Panc1 (cell line): Measurements from ENCODE around the gene ABHD16B. TPM values are rescaled to one million over a fixed set of nuclear protein-coding genes. Genes with fewer than 3 reads are reported as not detected.
A peak's percentile ranks its signal among the peaks of the same experiment; 100 is the strongest.

Experiments used
- ATAC-seq: fragments of 200-7000 bp; cut with Tn5 transposase; 2 replicates; pipeline ENCODE4 v1.9.1; 2020; ENCODE audit warnings: mild to moderate bottlenecking, moderate library complexity
- BruUV-seq: library from RNA; stranded (reverse); fragments of 400-500 nt; replicated peaks from 2 replicates; lab custom pipeline; 2021; lab: Mats Ljungman, UMichigan
- CTCF ChIA-PET: fragments of 300-600 bp; sonication (Branson Sonifier 250); formaldehyde crosslinking; loops from one replicate; lab custom pipeline; 2022; ENCODE audit warnings: antibody characterized with exemption; lab: Charles Lee
- POLR2A ChIA-PET: fragments of 300-600 bp; sonication (Branson Sonifier 250); formaldehyde crosslinking; loops from one replicate; lab custom pipeline; 2022; ENCODE audit warnings: antibody characterized with exemption; lab: Charles Lee
- DNase-seq: peaks from one replicate; pipeline ENCODE4 v3.0.0-alpha.2; 2010; ENCODE audit warnings: low read depth, low spot score
- H3K27ac ChIP-seq: 2 replicates; pipeline ENCODE4 v1.5.1; 2011; ENCODE audit warnings: mild to moderate bottlenecking, low read length, inconsistent platforms
- H3K27me3 ChIP-seq: fragments of 200-500 bp; sonication (Bioruptor generic); 2 replicates; pipeline ENCODE4 v1.6.0; 2014; ENCODE audit warnings: low read length, inconsistent platforms; ENCODE audit not compliant: control insufficient read depth, insufficient read depth
- H3K36me3 ChIP-seq: fragments of 200-500 bp; sonication (Bioruptor generic); 2 replicates; pipeline ENCODE4 v1.5.1; 2014; ENCODE audit warnings: inconsistent platforms, mild to moderate bottlenecking, low read length, moderate library complexity; ENCODE audit not compliant: control insufficient read depth, insufficient read depth
- H3K4me1 ChIP-seq: 2 replicates; pipeline ENCODE4 v1.5.1; 2011; ENCODE audit warnings: inconsistent platforms, mild to moderate bottlenecking, low read length, moderate library complexity; ENCODE audit not compliant: control insufficient read depth, insufficient read depth
- H3K4me3 ChIP-seq, 2 experiments: 2 replicates each; pipeline ENCODE4 v1.5.1; 2011 to 2012; ENCODE audit warnings: low read depth in 2 of 2, low read length in 2 of 2, mild to moderate bottlenecking in 2 of 2, inconsistent platforms in 1 of 2, moderate library complexity in 1 of 2
- H3K9me3 ChIP-seq: fragments of 200-500 bp; sonication (Bioruptor generic); 2 replicates; pipeline ENCODE4 v1.5.1; 2014; ENCODE audit warnings: low read depth, mild to moderate bottlenecking, inconsistent platforms, low read length, moderate library complexity; ENCODE audit not compliant: control insufficient read depth, insufficient read depth
- CTCF ChIP-seq: fragments of 450-650 bp; IDR thresholded peaks from 2 replicates; pipeline ENCODE4 v1.5.1; 2017; ENCODE audit warnings: mild to moderate bottlenecking
- POLR2AphosphoS5 ChIP-seq: IDR thresholded peaks from 2 replicates; pipeline ENCODE4 v1.6.1; 2012; ENCODE audit warnings: mild to moderate bottlenecking, low read depth, low read length, moderate library complexity
- REST ChIP-seq, 2 experiments: IDR thresholded peaks; 2 replicates each; pipeline ENCODE4 v1.6.1; 2011 to 2012; ENCODE audit warnings: low read depth in 2 of 2, control low read depth in 1 of 2, low read length in 1 of 2, mild to moderate bottlenecking in 1 of 2, moderate library complexity in 1 of 2; ENCODE audit not compliant: insufficient read depth in 1 of 2
- SIN3A ChIP-seq: IDR thresholded peaks from 2 replicates; pipeline ENCODE4 v1.6.1; 2012; ENCODE audit warnings: low read depth, mild to moderate bottlenecking, low read length, moderate library complexity, borderline replicate concordance; ENCODE audit not compliant: insufficient read depth
- TCF7L2 ChIP-seq: IDR thresholded peaks from 2 replicates; pipeline ENCODE4 v1.6.1; 2011; ENCODE audit warnings: mild to moderate bottlenecking, low read depth, low read length, inconsistent platforms
- in situ Hi-C: cut with HindIII; loops from 2 replicates; pipeline ENCODE4 v1.10.0; 2016; ENCODE audit warnings: low sequenced_read_pairs, low pct_unique_long_range_greater_than_20kb
- intact Hi-C: fragments of 100-400 bp; cut with micrococcal nuclease; formaldehyde crosslinking; loops from one replicate; pipeline ENCODE4 v1.10.0; 2022; ENCODE audit not compliant: unreplicated experiment
- total RNA-seq: library from RNA; stranded (reverse); gene quantifications from one replicate; pipeline ENCODE4 v1.2.1, GENCODE V29; 2021; ENCODE audit not compliant: unreplicated experiment

ABHD16B gene
- total RNA-seq, 1 experiment from 2014 or later = not detected

- CTCF ChIA-PET = no interaction called here
- no peak for TF ChIP-seq SIN3A
- TF ChIP-seq CTCF = no peak
- no peak for TF ChIP-seq TCF7L2
- no peak for TF ChIP-seq POLR2AphosphoS5
- TF ChIP-seq REST (IDR thresholded peaks at IDR 0.05; ENCODE audit: insufficient read depth in 1 of 2, low read depth in 2 of 2, low read length in 1 of 2) = no peak
- intact Hi-C loops (no loop called here), in situ Hi-C loops (no loop called here)
- Histone ChIP-seq H3K4me3 (peak overlapping the region; percentile 53 to 63; a peak in 2 of 4 replicates), H3K4me1 (peaks cover 33% of the 10 kb centered on the region), H3K27me3 (no peaks in the 10 kb centered on the region), H3K36me3 (no peaks in the 10 kb centered on the region), H3K27ac (peak overlapping the region; percentile 77), H3K9me3 (no peaks in the 10 kb centered on the region)
- BruUV-seq = no TSS peak
- ATAC-seq (no peak), DNase-seq (no peak)
- POLR2A ChIA-PET = no interaction called here
Observed at GRCh38 chr20:63828951-63829350, 32.3 kb upstream of the ABHD16B start.

- Histone ChIP-seq H3K4me1 (peaks cover 34% of the 10 kb centered on the region), H3K27ac (peak overlapping the region; percentile 77), H3K36me3 (no peaks in the 10 kb centered on the region), H3K4me3 (peak overlapping the region; percentile 53 to 63), H3K27me3 (no peaks in the 10 kb centered on the region), H3K9me3 (no peaks in the 10 kb centered on the region)
- BruUV-seq = TSS peak; percentile 70
- no peak for DNase-seq
- in situ Hi-C loops = no loop called here
- ATAC-seq = no peak
- no peak for TF ChIP-seq POLR2AphosphoS5
- TF ChIP-seq REST (IDR thresholded peaks at IDR 0.05; ENCODE audit: insufficient read depth in 1 of 2, low read depth in 2 of 2, low read length in 1 of 2) = no peak
- TF ChIP-seq TCF7L2 = no peak
- no peak for TF ChIP-seq SIN3A
- no peak for TF ChIP-seq CTCF
- CTCF ChIA-PET = no interaction called here
- intact Hi-C loops = no loop called here
- POLR2A ChIA-PET = no interaction called here
Observed at GRCh38 chr20:63829603-63829944, 31.7 kb upstream of the ABHD16B start.
